Measurements from ENCODE around the gene MKNK1.
A peak's percentile ranks its signal among the peaks of the same experiment; 100 is the strongest.

MKNK1 gene

DNA sequence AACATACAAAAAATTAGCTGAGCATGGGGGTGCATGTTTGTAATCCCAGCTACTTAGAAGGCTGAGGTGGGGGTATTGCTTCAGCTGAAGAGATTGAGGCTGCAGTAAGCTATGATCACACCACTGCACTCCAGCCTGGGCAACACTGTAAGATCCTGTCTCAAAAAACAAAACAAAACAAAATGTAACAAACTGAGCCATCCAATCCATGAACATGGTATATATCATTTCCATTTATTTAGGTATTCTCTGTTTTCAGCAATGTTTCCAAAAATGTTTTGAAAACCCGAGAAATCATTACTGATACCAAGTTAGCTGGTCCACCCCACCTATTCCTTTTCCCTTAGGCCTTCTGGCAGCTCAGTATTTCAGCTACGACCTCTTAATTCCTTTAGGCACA, 45.7 kb upstream of the MKNK1 start:
- H3K4me3 ChIP-seq (ENCODE audit: low read depth, low read length), result no peak overlapping the region
- H3K4me2 ChIP-seq (ENCODE audit: low read length), result no peak overlapping the region
- no peaks in the 10 kb centered on the region for H3K27me3 ChIP-seq (ENCODE audit: control insufficient read depth, insufficient read depth, low read length)
- H3K9me3 ChIP-seq (ENCODE audit: control insufficient read depth, low read length), result no peaks in the 10 kb centered on the region
- H3K79me2 ChIP-seq, result no peaks in the 10 kb centered on the region
- no peak for TF ChIP-seq CTCF (IDR thresholded peaks at IDR 0.05)
- no peaks in the 10 kb centered on the region for H3K36me3 ChIP-seq (ENCODE audit: control insufficient read depth, insufficient read depth, low read length)
- no peak overlapping the region for H2AFZ ChIP-seq
- no peak overlapping the region for H3K9ac ChIP-seq
- H3K4me1 ChIP-seq, result no peaks in the 10 kb centered on the region
- H3K27ac ChIP-seq, result no peak overlapping the region

DNA sequence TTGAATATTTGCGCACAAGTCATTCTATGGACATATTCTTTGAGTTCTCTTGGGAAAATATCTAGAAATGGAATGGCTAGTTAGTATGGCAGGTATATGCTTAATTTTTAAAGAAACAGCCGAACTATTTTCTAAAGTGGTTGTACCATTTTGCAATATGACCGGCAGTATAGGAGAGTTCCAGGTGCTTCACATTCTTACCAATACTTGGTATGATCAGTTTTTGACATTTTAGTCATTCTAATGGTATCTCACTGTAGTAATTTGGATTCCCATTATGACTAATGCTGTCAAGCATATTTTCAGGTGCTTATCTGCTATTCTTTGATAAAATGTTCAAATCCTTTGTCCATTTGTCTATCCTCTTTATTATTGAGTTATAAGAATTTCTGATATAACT, 43.5 kb upstream of the MKNK1 start:
- Histone ChIP-seq H3K36me3 (ENCODE audit: control insufficient read depth, insufficient read depth, low read length) (no peaks in the 10 kb centered on the region), H3K79me2 (no peaks in the 10 kb centered on the region), H3K9me3 (ENCODE audit: control insufficient read depth, low read length) (no peaks in the 10 kb centered on the region)

DNA sequence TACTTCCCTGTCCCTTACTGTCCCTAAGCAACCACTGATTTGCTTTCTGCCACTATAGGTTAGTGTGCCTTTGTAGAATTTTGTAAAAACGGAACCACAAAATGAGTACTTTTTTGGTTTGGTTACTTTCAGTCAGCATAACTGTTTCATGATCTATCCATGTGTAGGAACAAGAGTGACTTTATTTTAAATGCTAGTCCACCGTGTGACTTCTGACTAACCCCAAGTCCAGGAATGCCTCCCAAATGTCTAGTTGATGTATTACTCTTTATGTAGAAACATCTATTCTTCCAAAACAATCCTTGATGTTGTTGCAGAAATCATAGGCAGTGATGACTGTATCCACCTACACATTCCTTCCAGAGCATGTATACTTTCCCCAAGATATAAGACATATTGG, 42.8 kb upstream of the MKNK1 start:
- Histone ChIP-seq H3K36me3 (ENCODE audit: control insufficient read depth, insufficient read depth, low read length) (no peaks in the 10 kb centered on the region), H3K4me3 (ENCODE audit: low read depth, low read length) (no peak overlapping the region), H2AFZ (no peak overlapping the region), H3K79me2 (no peaks in the 10 kb centered on the region), H3K4me2 (ENCODE audit: low read length) (no peak overlapping the region), H3K9ac (no peak overlapping the region), H3K27me3 (ENCODE audit: control insufficient read depth, insufficient read depth, low read length) (no peaks in the 10 kb centered on the region), H3K27ac (no peak overlapping the region), H3K4me1 (no peaks in the 10 kb centered on the region), H3K9me3 (ENCODE audit: control insufficient read depth, low read length) (no peaks in the 10 kb centered on the region)
- TF ChIP-seq CTCF (IDR thresholded peaks at IDR 0.05), result no peak

More for the DNA sequence above, 43.5 kb upstream of the MKNK1 start:
- H3K4me1 ChIP-seq, result no peaks in the 10 kb centered on the region
- H3K9ac ChIP-seq, result no peak overlapping the region
- no peak overlapping the region for H2AFZ ChIP-seq
- no peak overlapping the region for H3K4me2 ChIP-seq (ENCODE audit: low read length)
- TF ChIP-seq CTCF (IDR thresholded peaks at IDR 0.05), result no peak
- H3K27me3 ChIP-seq (ENCODE audit: control insufficient read depth, insufficient read depth, low read length), result no peaks in the 10 kb centered on the region
- no peak overlapping the region for H3K4me3 ChIP-seq (ENCODE audit: low read depth, low read length)
- no peak overlapping the region for H3K27ac ChIP-seq

GRCh38 chr1:46646331-46646730, 42.3 kb upstream of the MKNK1 start:
- Histone ChIP-seq H2AFZ (no peak overlapping the region), H3K4me2 (ENCODE audit: low read length) (peak overlapping the region; percentile 17), H3K4me3 (ENCODE audit: low read depth, low read length) (no peak overlapping the region), H3K27ac (no peak overlapping the region), H3K9ac (no peak overlapping the region), H3K79me2 (no peaks in the 10 kb centered on the region), H3K9me3 (ENCODE audit: control insufficient read depth, low read length) (no peaks in the 10 kb centered on the region), H3K4me1 (no peaks in the 10 kb centered on the region), H3K36me3 (ENCODE audit: control insufficient read depth, insufficient read depth, low read length) (no peaks in the 10 kb centered on the region), H3K27me3 (ENCODE audit: control insufficient read depth, insufficient read depth, low read length) (no peaks in the 10 kb centered on the region)
- TF ChIP-seq CTCF (IDR thresholded peaks at IDR 0.05), result no peak

- Histone ChIP-seq H3K9me3 (ENCODE audit: control insufficient read depth, low read length) (no peaks in the 10 kb centered on the region), H2AFZ (no peak overlapping the region)
- no peak for TF ChIP-seq CTCF (IDR thresholded peaks at IDR 0.05)
Measured at GRCh38 chr1:46645815-46646214, 41.7 kb upstream of the MKNK1 start.

More at GRCh38 chr1:46645815-46646214, 41.7 kb upstream of the MKNK1 start:
- Histone ChIP-seq H3K9ac (no peak overlapping the region), H3K27ac (no peak overlapping the region), H3K27me3 (ENCODE audit: control insufficient read depth, insufficient read depth, low read length) (no peaks in the 10 kb centered on the region), H3K36me3 (ENCODE audit: control insufficient read depth, insufficient read depth, low read length) (no peaks in the 10 kb centered on the region), H3K79me2 (no peaks in the 10 kb centered on the region), H3K4me1 (no peaks in the 10 kb centered on the region), H3K4me2 (ENCODE audit: low read length) (no peak overlapping the region), H3K4me3 (ENCODE audit: low read depth, low read length) (no peak overlapping the region)

All from parathyroid adenoma (tissue), 2 donors.